HEK293T (cell line): ENCODE data around the gene KREMEN1.

Experiments used
- CTCF ChIA-PET: fragments of 350-600 bp; formaldehyde crosslinking; extraction: SDS; loops from one replicate; lab custom pipeline; 2021; ENCODE audit warnings: antibody characterized with exemption, inconsistent platforms; lab: Yijun Ruan, JAX
- POLR2A ChIA-PET: fragments of 350-600 bp; formaldehyde crosslinking; extraction: SDS; loops from one replicate; lab custom pipeline; 2020; ENCODE audit warnings: antibody characterized with exemption, inconsistent platforms; lab: Yijun Ruan, JAX
- DNase-seq: peaks from one replicate; pipeline ENCODE4 v3.0.0; 2012; ENCODE audit warnings: mixed read lengths; ENCODE audit errors: extremely low spot score
- ARNT ChIP-seq: fragments of 450-650 bp; IDR thresholded peaks from 2 replicates; pipeline ENCODE4 v1.6.1; 2017; ENCODE audit warnings: mild to moderate bottlenecking
- BHLHE40 ChIP-seq: fragments of 450-650 bp; IDR thresholded peaks from 2 replicates; pipeline ENCODE4 v1.6.1; 2016; ENCODE audit warnings: mild to moderate bottlenecking, moderate library complexity, borderline replicate concordance
- CTBP1 ChIP-seq: fragments of 450-650 bp; IDR thresholded peaks from 2 replicates; pipeline ENCODE4 v1.6.1; 2016; ENCODE audit warnings: borderline replicate concordance
- ELF4 ChIP-seq: fragments of 450-650 bp; IDR thresholded peaks from 2 replicates; pipeline ENCODE4 v1.6.1; 2017; ENCODE audit warnings: antibody characterized with exemption
- FOXA1 ChIP-seq: fragments of 450-650 bp; IDR thresholded peaks from 2 replicates; pipeline ENCODE4 v1.6.1; 2016; ENCODE audit warnings: mild to moderate bottlenecking
- FOXK2 ChIP-seq: fragments of 450-650 bp; IDR thresholded peaks from 2 replicates; pipeline ENCODE4 v1.6.1; 2016; ENCODE audit warnings: mild to moderate bottlenecking
- FOXM1 ChIP-seq: fragments of 450-650 bp; IDR thresholded peaks from 2 replicates; pipeline ENCODE4 v1.6.1; 2017; ENCODE audit warnings: mild to moderate bottlenecking, borderline replicate concordance
- HDGF ChIP-seq: fragments of 450-650 bp; IDR thresholded peaks from 2 replicates; pipeline ENCODE4 v1.6.1; 2017; ENCODE audit warnings: antibody characterized with exemption, borderline replicate concordance
- L3MBTL2 ChIP-seq: fragments of 450-650 bp; conservative IDR thresholded peaks from 2 replicates; pipeline ENCODE4 v1.6.1; 2016; ENCODE audit warnings: mild to moderate bottlenecking
- LEF1 ChIP-seq: fragments of 450-650 bp; IDR thresholded peaks from 2 replicates; pipeline ENCODE4 v1.6.1; 2017; ENCODE audit warnings: mild to moderate bottlenecking, borderline replicate concordance
- NFRKB ChIP-seq: fragments of 450-650 bp; IDR thresholded peaks from 2 replicates; pipeline ENCODE4 v1.6.1; 2016; ENCODE audit warnings: mild to moderate bottlenecking, moderate library complexity
- PKNOX1 ChIP-seq: fragments of 450-650 bp; IDR thresholded peaks from 2 replicates; pipeline ENCODE4 v1.6.1; 2016
- SP1 ChIP-seq: fragments of 450-650 bp; IDR thresholded peaks from 2 replicates; pipeline ENCODE4 v1.6.1; 2017
- SUZ12 ChIP-seq: fragments of 450-650 bp; IDR thresholded peaks from 2 replicates; pipeline ENCODE4 v1.6.1; 2016; ENCODE audit warnings: mild to moderate bottlenecking
- TARDBP ChIP-seq: fragments of 450-650 bp; IDR thresholded peaks from 2 replicates; pipeline ENCODE4 v1.6.1; 2016
- ZNF384 ChIP-seq: fragments of 450-650 bp; IDR thresholded peaks from 2 replicates; pipeline ENCODE4 v1.6.1; 2016

The KREMEN1 gene

GRCh38 chr22:29197096-29197495, 124.3 kb downstream of the KREMEN1 start:
- DNase-seq: no peak
- TF ChIP-seq CTBP1 (no peak), FOXK2 (no peak), SP1 (no peak), NFRKB (no peak), BHLHE40 (no peak), TARDBP (no peak), ZNF384 (no peak), ELF4 (no peak), PKNOX1 (no peak), LEF1 (no peak), FOXA1 (no peak)
- ChIA-PET POLR2A (interaction anchor here (1.5 kb wide), 1 partner anchor 9 kb away, joined by 3 read pairs; the partner anchor contains the start of gene EMID1), CTCF (no interaction called here)

GRCh38 chr22:29198240-29198639, 125.4 kb downstream of the KREMEN1 start:
- no peak for DNase-seq
- POLR2A ChIA-PET: interaction anchor here (1.5 kb wide), 1 partner anchor 7 kb away, joined by 3 read pairs; the partner anchor contains the start of gene EMID1
- CTCF ChIA-PET: no interaction called here
- TF ChIP-seq ZNF384 (no peak), HDGF (no peak), FOXK2 (no peak), ARNT (no peak), BHLHE40 (no peak), ELF4 (no peak), CTBP1 (no peak), NFRKB (no peak), FOXA1 (no peak), FOXM1 (no peak), SUZ12 (no peak), LEF1 (no peak), PKNOX1 (no peak), L3MBTL2 (no peak), SP1 (no peak), TARDBP (no peak)

GRCh38 chr22:29199702-29200400, 127.0 kb downstream of the KREMEN1 start:
- TF ChIP-seq FOXA1 (no peak), FOXK2 (no peak), PKNOX1 (no peak), SP1 (no peak), ZNF384 (no peak), NFRKB (no peak), ELF4 (no peak), FOXM1 (no peak), CTBP1 (no peak), SUZ12 (no peak), ARNT (no peak), L3MBTL2 (no peak), LEF1 (no peak)
- POLR2A ChIA-PET: no interaction called here
- DNase-seq: peak; percentile 5
- CTCF ChIA-PET: interaction anchor here (1.3 kb wide), 1 partner anchor 46 kb away, joined by 5 read pairs; no protein-coding TSS in a partner anchor

DNA sequence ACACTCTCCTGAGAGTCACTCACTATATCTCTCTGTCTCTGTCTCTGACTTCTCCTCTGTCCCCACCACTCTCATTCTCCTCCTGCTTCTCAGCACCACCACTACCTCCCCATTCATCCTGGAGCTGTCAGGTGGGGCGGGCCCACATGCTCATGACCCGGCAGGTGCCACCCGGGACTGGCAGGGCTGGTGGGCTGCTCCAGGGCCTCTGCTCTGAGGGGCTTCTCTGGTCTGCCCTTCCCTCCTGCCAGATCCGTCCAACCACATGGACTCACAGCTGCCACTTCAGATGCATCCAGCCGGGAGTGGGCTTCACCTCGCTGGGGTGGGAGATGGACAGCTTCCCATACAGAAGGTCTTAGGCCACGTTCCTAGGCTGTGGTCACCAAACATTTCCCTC, 128.1 kb downstream of the KREMEN1 start:
- no peak for TF ChIP-seq ARNT
- no peak for TF ChIP-seq CTBP1
- TF ChIP-seq BHLHE40: no peak
- no peak for TF ChIP-seq FOXK2
- TF ChIP-seq FOXA1: no peak
- no peak for TF ChIP-seq SUZ12
- TF ChIP-seq SP1: no peak
- TF ChIP-seq ZNF384: no peak
- TF ChIP-seq FOXM1: no peak
- no peak for TF ChIP-seq L3MBTL2
- TF ChIP-seq NFRKB: no peak
- no peak for TF ChIP-seq PKNOX1
- no peak for TF ChIP-seq TARDBP
- TF ChIP-seq ELF4: no peak
- TF ChIP-seq HDGF: no peak
- ChIA-PET POLR2A (no interaction called here), CTCF (interaction anchor here (1.3 kb wide), 1 partner anchor 45 kb away, joined by 5 read pairs; no protein-coding TSS in a partner anchor)
- DNase-seq: no peak

DNA sequence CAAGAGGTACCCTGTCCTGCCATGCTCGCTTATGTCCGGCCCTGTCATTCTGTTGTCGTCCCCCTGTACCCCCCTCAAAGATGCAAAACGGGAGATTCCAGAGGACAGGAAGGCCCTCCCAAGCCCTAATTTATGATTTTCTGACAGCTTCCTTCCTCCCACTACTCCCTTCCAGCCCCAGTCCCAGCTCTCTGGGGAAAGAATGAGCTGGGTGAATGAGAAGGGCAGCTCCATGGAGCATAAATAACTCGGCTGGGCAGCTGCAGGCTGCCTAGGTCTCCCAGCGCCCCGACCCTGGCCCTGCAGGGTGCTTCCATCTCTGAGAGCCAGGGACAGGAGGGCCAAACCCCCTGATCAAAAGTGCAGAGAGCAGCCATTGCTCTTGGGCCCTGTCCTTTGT, 128.9 kb downstream of the KREMEN1 start:
- TF ChIP-seq ZNF384 (no peak), FOXK2 (no peak), CTBP1 (no peak), L3MBTL2 (no peak), ELF4 (no peak), NFRKB (no peak), LEF1 (no peak), HDGF (no peak), TARDBP (no peak), SP1 (no peak), BHLHE40 (no peak), ARNT (no peak), SUZ12 (no peak), FOXM1 (no peak), FOXA1 (no peak), PKNOX1 (no peak; the same call in 1 of the 2 replicates)
- POLR2A ChIA-PET: no interaction called here
- DNase-seq: no peak
- CTCF ChIA-PET: interaction anchor here (1.8 kb wide), 1 partner anchor 44 kb away, joined by 8 read pairs; no protein-coding TSS in a partner anchor
